ENCODE measurements around the gene FOXJ3. TPM values are rescaled to one million over a fixed set of nuclear protein-coding genes. Genes with fewer than 3 reads are reported as not detected.
A peak's percentile ranks its signal among the peaks of the same experiment; 100 is the strongest.

FOXJ3 gene
- total and polyA plus RNA-seq, 9 donors, result 28.6 to 41.9 (median 32.7) TPM

DNA sequence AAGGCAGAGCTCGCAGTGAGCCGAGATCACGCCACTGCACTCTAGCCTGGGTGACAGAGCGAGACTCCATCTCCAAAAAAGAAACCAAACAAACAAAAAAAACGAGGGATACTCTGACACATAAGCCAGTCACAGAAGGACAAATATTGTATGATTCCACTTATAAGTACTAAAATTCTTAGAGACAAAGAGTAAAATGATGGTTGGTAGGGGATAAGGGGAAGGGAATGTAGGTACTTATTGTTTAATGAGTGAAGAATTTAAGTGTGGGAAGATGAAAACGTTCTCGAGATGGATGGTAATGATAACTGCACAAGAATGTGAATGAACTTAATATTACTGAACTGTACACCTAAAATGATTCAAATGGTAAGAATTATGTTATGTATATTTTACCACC lies 103.8 kb downstream of the FOXJ3 start:
- Histone ChIP-seq H3K27ac (ENCODE audit: low read length) (no peak overlapping the region), H3K27me3 (ENCODE audit: control insufficient read depth, insufficient read depth, low read length) (no peaks in the 10 kb centered on the region), H3K4me3 (ENCODE audit: low read length) (no peak overlapping the region), H3K9me3 (replicated peaks; ENCODE audit: control insufficient read depth, low read depth, low read length) (peaks cover 13% of the 10 kb centered on the region), H3K36me3 (ENCODE audit: control insufficient read depth, insufficient read depth, low read length) (peaks cover 3% of the 10 kb centered on the region), H3K4me1 (ENCODE audit: control insufficient read depth, insufficient read depth, low read length) (no peaks in the 10 kb centered on the region)
- WGBS (ENCODE audit: insufficient coverage), result no CpG with 5 or more reads among the region's 7 CpGs
- DNase-seq, result no peak

DNA sequence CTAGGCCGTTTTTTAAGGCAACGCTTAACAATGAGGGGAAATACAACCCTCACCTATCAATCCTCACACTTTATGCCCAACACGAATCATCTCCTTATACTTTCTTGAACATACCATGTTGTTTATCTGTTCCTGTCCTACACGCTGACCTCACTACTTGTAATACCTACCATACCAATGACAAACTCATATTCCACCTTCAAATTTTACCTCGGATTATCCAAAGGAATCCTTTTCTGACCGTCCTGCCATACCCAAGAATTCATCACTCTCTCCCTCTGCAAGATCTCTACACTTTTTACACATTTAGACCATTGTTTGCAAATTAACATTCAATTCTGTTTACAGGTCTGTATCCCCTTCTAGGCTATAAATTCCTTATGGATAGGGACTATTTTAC lies 106.1 kb downstream of the FOXJ3 start:
- no peaks in the 10 kb centered on the region for H3K27me3 ChIP-seq (ENCODE audit: control insufficient read depth, insufficient read depth, low read length)
- no peaks in the 10 kb centered on the region for H3K4me1 ChIP-seq (ENCODE audit: control insufficient read depth, insufficient read depth, low read length)
- no peaks in the 10 kb centered on the region for H3K36me3 ChIP-seq (ENCODE audit: control insufficient read depth, insufficient read depth, low read length)
- H3K27ac ChIP-seq (ENCODE audit: low read length), result no peak overlapping the region
- no peak for DNase-seq
- 78% methylated on average over 6 of the region's 6 CpGs for WGBS (ENCODE audit: insufficient coverage)
- no peak overlapping the region for H3K4me3 ChIP-seq (ENCODE audit: low read length)
- no peaks in the 10 kb centered on the region for H3K9me3 ChIP-seq (replicated peaks; ENCODE audit: control insufficient read depth, low read depth, low read length)

DNA sequence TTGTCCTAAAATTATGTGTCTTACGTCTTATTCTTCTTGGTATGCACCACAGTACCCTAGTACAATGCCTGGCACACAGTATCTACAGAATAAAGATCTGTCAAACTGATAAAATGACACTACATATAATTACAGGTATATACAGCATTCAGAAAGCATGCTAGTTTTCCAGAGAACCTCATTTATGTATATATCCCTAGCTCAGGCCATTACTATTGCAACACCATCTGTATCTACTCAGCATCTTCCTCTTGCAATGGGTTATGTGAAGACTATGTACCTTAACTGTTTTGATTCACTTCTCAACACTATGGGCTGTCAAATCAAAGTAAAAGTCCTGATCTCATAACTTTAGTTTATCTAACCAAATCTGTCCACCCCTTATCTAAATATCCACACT lies 112.0 kb downstream of the FOXJ3 start:
- no peak for DNase-seq
- H3K9me3 ChIP-seq (replicated peaks; ENCODE audit: control insufficient read depth, low read depth, low read length), result no peaks in the 10 kb centered on the region
- no peaks in the 10 kb centered on the region for H3K27me3 ChIP-seq (ENCODE audit: control insufficient read depth, insufficient read depth, low read length)
- H3K27ac ChIP-seq (ENCODE audit: low read length), result no peak overlapping the region
- H3K36me3 ChIP-seq (ENCODE audit: control insufficient read depth, insufficient read depth, low read length), result peaks cover 2% of the 10 kb centered on the region
- H3K4me1 ChIP-seq (ENCODE audit: control insufficient read depth, insufficient read depth, low read length), result no peaks in the 10 kb centered on the region
- no peak overlapping the region for H3K4me3 ChIP-seq (ENCODE audit: low read length)
- no CpG with 5 or more reads among the region's 1 CpG for WGBS (ENCODE audit: insufficient coverage)

DNA sequence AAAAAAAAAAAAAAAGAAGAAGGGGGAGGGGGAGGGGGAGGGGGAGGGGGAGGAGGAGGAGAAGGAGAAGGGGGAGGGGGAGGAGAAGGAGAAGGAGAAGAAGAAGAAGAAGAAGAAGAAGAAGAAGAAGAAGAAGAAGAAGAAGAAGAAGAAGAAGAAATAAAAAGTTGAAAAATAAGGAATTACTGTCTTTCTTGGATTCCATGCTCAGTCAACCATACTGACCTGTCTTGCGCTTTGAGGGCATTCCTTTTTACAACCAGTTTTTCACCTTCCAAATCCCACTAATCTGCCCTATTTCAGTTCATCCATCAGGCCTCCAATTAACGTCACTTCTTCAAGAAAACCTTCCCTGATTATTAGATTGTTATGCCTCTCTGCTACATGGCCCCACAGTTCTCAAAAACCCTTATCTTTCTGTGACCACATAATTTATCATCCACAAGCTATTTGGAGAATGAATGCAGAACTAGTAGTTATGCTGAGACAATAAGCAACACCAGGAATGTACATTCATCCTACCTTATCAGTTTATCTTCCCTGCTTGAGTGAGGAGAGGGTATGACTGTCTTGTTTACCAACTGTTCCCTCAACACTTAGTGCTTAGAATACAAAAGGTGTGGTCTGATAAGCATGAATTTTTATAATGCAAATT lies 113.0 kb downstream of the FOXJ3 start:
- H3K27ac ChIP-seq (ENCODE audit: low read length), result no peak overlapping the region
- H3K4me1 ChIP-seq (ENCODE audit: control insufficient read depth, insufficient read depth, low read length), result no peaks in the 10 kb centered on the region
- WGBS (ENCODE audit: insufficient coverage), result 100% methylated on average over 1 of the region's 2 CpGs
- H3K4me3 ChIP-seq (ENCODE audit: low read length), result no peak overlapping the region
- DNase-seq, result no peak
- no peaks in the 10 kb centered on the region for H3K9me3 ChIP-seq (replicated peaks; ENCODE audit: control insufficient read depth, low read depth, low read length)
- no peaks in the 10 kb centered on the region for H3K27me3 ChIP-seq (ENCODE audit: control insufficient read depth, insufficient read depth, low read length)
- H3K36me3 ChIP-seq (ENCODE audit: control insufficient read depth, insufficient read depth, low read length), result peaks cover 2% of the 10 kb centered on the region

DNA sequence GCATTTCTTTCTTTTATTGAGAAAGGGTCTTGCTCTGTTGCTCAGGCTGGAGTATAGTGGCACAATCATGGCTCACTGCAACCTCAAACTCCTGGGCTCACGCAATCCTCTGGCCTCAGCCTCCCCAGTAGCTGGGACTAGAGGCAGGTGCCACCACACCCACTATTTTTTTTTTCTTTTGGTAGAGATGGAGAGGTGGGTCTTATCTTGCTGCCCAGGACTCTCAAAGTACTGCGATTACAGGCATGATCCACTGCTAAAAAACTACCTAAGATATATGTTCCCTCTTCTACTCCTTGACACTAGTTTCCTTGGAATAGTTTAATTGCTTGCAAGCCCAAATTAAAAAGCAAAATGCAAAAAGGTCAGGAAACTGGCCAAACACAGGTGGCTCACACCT lies 113.6 kb downstream of the FOXJ3 start:
- no peaks in the 10 kb centered on the region for H3K4me1 ChIP-seq (ENCODE audit: control insufficient read depth, insufficient read depth, low read length)
- H3K36me3 ChIP-seq (ENCODE audit: control insufficient read depth, insufficient read depth, low read length), result peaks cover 2% of the 10 kb centered on the region
- no peaks in the 10 kb centered on the region for H3K9me3 ChIP-seq (replicated peaks; ENCODE audit: control insufficient read depth, low read depth, low read length)
- no peaks in the 10 kb centered on the region for H3K27me3 ChIP-seq (ENCODE audit: control insufficient read depth, insufficient read depth, low read length)
- DNase-seq, result no peak
- no peak overlapping the region for H3K4me3 ChIP-seq (ENCODE audit: low read length)
- H3K27ac ChIP-seq (ENCODE audit: low read length), result no peak overlapping the region
- no CpG with 5 or more reads among the region's 2 CpGs for WGBS (ENCODE audit: insufficient coverage)

DNA sequence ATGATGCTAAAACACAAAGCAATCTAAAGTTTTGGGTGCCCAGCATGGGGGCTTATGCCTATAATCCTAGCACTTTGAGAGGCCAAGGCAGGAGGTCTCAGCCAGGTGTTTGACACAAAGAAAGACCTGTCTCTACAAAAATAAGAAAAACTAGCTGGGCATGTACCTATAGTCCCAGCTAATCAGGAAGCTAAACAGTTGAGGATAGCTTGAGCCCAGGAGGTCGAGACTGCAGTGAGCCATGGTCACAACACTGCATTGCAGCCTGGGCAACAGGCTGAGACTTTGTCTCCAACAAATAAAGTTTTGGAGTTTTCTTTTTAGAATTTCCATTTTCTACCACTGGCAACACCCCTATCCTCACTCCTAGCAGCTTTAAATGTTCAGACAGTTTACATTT lies 115.4 kb downstream of the FOXJ3 start:
- 100% methylated on average over 1 of the region's 1 CpG for WGBS (ENCODE audit: insufficient coverage)
- H3K4me1 ChIP-seq (ENCODE audit: control insufficient read depth, insufficient read depth, low read length), result no peaks in the 10 kb centered on the region
- H3K36me3 ChIP-seq (ENCODE audit: control insufficient read depth, insufficient read depth, low read length), result peaks cover 3% of the 10 kb centered on the region
- no peak for DNase-seq
- H3K9me3 ChIP-seq (replicated peaks; ENCODE audit: control insufficient read depth, low read depth, low read length), result peaks cover 1% of the 10 kb centered on the region
- no peaks in the 10 kb centered on the region for H3K27me3 ChIP-seq (ENCODE audit: control insufficient read depth, insufficient read depth, low read length)
- no peak overlapping the region for H3K27ac ChIP-seq (ENCODE audit: low read length)
- no peak overlapping the region for H3K4me3 ChIP-seq (ENCODE audit: low read length)

DNA sequence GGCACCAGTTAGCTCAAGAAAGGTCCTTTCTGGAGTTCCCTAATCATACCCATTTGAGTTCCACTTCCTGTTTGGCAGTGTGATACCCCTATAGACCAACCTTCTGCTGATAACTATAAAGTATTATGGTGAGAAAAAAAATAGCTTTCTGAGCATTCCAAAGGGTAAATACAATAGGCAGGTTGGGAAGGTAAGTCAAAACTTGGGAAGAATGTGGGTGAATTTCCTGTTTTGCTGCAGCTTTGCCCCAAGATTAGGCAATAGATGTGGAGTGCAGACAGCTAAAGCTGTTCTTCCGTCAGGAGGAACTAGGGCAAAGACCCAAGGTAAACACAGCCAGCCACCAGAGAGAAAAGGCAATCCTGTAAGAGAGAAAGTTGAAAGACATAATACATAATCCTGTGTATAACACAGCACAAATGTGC lies 120.6 kb downstream of the FOXJ3 start:
- H3K36me3 ChIP-seq (ENCODE audit: control insufficient read depth, insufficient read depth, low read length), result peaks cover 14% of the 10 kb centered on the region
- H3K27ac ChIP-seq (ENCODE audit: low read length), result no peak overlapping the region
- peaks cover 12% of the 10 kb centered on the region for H3K9me3 ChIP-seq (replicated peaks; ENCODE audit: control insufficient read depth, low read depth, low read length)
- H3K27me3 ChIP-seq (ENCODE audit: control insufficient read depth, insufficient read depth, low read length), result no peaks in the 10 kb centered on the region
- H3K4me3 ChIP-seq (ENCODE audit: low read length), result no peak overlapping the region
- peaks cover 9% of the 10 kb centered on the region for H3K4me1 ChIP-seq (ENCODE audit: control insufficient read depth, insufficient read depth, low read length)
- WGBS (ENCODE audit: insufficient coverage), result no CpG with 5 or more reads among the region's 1 CpG
- no peak for DNase-seq

DNA sequence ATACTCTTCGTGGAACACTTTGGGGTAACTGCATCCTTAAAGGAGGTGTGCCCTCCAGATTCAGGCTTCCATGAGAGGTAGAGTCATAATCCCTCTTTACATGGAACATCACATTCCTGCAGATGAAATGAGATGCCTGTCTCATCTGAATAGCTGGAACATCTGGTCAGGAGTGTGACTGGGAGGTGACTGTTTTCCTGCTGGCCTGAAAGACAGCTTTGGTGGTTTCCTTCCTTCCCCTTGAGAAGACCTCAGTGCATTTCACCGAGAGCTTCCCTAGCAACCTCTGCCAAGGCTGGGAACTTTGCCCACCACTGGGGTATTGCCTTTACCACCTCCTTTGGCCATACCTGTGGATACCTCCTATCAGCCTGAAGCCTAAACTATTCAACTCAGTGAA lies 123.8 kb downstream of the FOXJ3 start:
- Histone ChIP-seq H3K4me1 (ENCODE audit: control insufficient read depth, insufficient read depth, low read length) (peaks cover 10% of the 10 kb centered on the region), H3K4me3 (ENCODE audit: low read length) (no peak overlapping the region), H3K27me3 (ENCODE audit: control insufficient read depth, insufficient read depth, low read length) (no peaks in the 10 kb centered on the region), H3K36me3 (ENCODE audit: control insufficient read depth, insufficient read depth, low read length) (peaks cover 14% of the 10 kb centered on the region), H3K9me3 (replicated peaks; ENCODE audit: control insufficient read depth, low read depth, low read length) (peaks cover 12% of the 10 kb centered on the region), H3K27ac (ENCODE audit: low read length) (no peak overlapping the region)
- DNase-seq, result no peak
- 100% methylated on average over 1 of the region's 2 CpGs for WGBS (ENCODE audit: insufficient coverage)

DNA sequence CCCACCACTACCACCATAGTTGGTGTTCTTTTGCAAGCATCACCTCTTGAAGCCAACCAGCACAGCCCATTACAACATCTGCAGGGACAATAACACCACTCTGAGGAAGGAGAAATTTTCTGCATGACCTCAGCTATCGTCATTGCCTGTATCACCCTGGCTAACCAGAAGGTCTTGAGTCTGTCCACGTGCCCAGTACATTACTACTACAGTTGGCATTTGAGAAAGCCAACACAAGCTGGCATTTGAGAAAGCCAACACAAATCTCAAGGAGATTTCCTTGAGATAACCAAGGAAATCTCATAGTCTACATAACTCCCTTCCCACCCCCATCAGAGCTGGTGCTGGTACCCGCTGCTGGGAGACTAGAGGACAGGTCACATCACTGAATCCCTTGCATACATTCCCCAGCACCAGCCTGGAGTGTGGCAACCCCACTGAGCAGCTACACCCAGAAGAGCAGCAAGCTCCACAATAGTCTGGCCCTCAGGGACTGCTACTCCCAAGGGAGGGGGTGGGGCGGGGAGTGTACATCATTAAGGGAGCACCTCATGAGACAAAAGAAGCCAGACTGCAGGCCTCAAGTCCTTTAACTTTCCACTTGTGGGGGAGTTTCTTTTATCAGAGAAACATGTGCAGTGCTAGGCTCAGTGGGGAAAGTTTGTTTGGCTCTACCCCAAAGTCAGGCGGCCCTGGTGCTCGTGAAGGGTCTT lies 124.5 kb downstream of the FOXJ3 start:
- H3K27me3 ChIP-seq (ENCODE audit: control insufficient read depth, insufficient read depth, low read length), result no peaks in the 10 kb centered on the region
- DNase-seq, result no peak
- peaks cover 10% of the 10 kb centered on the region for H3K4me1 ChIP-seq (ENCODE audit: control insufficient read depth, insufficient read depth, low read length)
- H3K4me3 ChIP-seq (ENCODE audit: low read length), result no peak overlapping the region
- 92% methylated on average over 2 of the region's 6 CpGs for WGBS (ENCODE audit: insufficient coverage)
- H3K27ac ChIP-seq (ENCODE audit: low read length), result no peak overlapping the region
- H3K36me3 ChIP-seq (ENCODE audit: control insufficient read depth, insufficient read depth, low read length), result peaks cover 14% of the 10 kb centered on the region
- peaks cover 12% of the 10 kb centered on the region for H3K9me3 ChIP-seq (replicated peaks; ENCODE audit: control insufficient read depth, low read depth, low read length)

DNA sequence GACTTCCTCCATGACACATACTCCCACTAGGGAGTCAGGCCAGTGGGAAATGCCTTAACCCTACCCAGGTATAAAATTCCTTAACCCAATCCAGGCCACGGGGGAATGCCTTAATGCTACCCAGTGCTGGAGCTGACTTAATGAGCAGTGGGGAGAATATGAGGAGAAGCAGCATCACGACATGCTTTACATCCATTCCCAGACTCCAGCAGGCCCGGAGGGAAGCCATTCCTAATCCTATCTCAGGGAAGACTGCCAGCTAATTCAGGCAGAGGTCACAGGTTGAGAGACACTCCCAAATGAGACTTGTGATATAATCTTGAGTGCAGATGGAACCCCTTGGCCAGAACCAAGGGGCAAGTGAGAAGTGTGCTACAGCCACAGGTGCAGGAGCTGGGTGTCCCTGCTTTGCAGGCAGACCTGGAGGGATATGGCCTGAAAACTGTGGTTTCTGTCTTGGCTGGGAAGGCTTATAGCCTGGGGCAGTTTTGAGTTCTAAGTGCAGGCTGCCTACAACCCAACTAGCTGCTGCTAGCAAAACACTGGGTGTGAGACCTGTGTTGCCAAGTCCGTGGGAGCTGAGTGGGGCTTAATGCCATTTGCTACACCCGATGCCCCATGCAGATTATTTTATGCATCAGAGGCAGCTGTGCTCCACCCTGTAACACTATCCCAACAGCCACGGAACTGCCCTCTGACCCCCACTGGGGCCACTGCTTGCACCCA lies 125.3 kb downstream of the FOXJ3 start:
- DNase-seq, result peak; percentile 15
- H3K9me3 ChIP-seq (replicated peaks; ENCODE audit: control insufficient read depth, low read depth, low read length), result peaks cover 11% of the 10 kb centered on the region
- H3K4me3 ChIP-seq (ENCODE audit: low read length), result no peak overlapping the region
- peaks cover 10% of the 10 kb centered on the region for H3K4me1 ChIP-seq (ENCODE audit: control insufficient read depth, insufficient read depth, low read length)
- H3K27ac ChIP-seq (ENCODE audit: low read length), result no peak overlapping the region
- peaks cover 14% of the 10 kb centered on the region for H3K36me3 ChIP-seq (ENCODE audit: control insufficient read depth, insufficient read depth, low read length)
- no peaks in the 10 kb centered on the region for H3K27me3 ChIP-seq (ENCODE audit: control insufficient read depth, insufficient read depth, low read length)
- WGBS (ENCODE audit: insufficient coverage), result 53% methylated on average over 3 of the region's 6 CpGs

Measured in muscle of leg (tissue), 11 donors.